Lung (tissue), 12 donors: Measurements from ENCODE around the gene TMEM176A. TPM values are rescaled to one million over a fixed set of nuclear protein-coding genes. Genes with fewer than 3 reads are reported as not detected.

Experiments used
- ATAC-seq: fragments of 200-7000 bp; cut with Tn5 transposase; one replicate; pipeline ENCODE4 v1.9.1; 2020; ENCODE audit warnings: moderate number of reproducible peaks; ENCODE audit not compliant: insufficient read depth, low FRiP score
- DNase-seq, 3 donors: peaks; one replicate each; pipeline ENCODE4 v3.0.0-alpha.2; 2013 to 2017
- H3K27ac ChIP-seq, 2 donors: one replicate each; pipeline ENCODE4 v1.5.1; 2013; ENCODE audit warnings: mild to moderate bottlenecking in 2 of 2, moderate library complexity in 2 of 2, control low read depth in 1 of 2, inconsistent platforms in 1 of 2, low read depth in 1 of 2, low read length in 1 of 2
- H3K27me3 ChIP-seq, 3 donors: one replicate each; pipeline ENCODE4 v1.5.1; 2013; ENCODE audit warnings: low read length in 2 of 3; ENCODE audit not compliant: control insufficient read depth in 3 of 3, insufficient read depth in 3 of 3
- H3K36me3 ChIP-seq, 4 donors: one replicate each; pipeline ENCODE4 v1.5.1; 2013; ENCODE audit warnings: low read length in 4 of 4, mild to moderate bottlenecking in 1 of 4, moderate library complexity in 1 of 4; ENCODE audit not compliant: control insufficient read depth in 4 of 4, insufficient read depth in 4 of 4
- H3K4me1 ChIP-seq, 5 donors: one replicate each; pipeline ENCODE4 v1.5.1; 2013; ENCODE audit warnings: low read length in 5 of 5, mild to moderate bottlenecking in 2 of 5, moderate library complexity in 1 of 5; ENCODE audit not compliant: control insufficient read depth in 5 of 5, insufficient read depth in 5 of 5
- H3K4me3 ChIP-seq: one replicate; pipeline ENCODE4 v1.5.1; 2013; ENCODE audit warnings: mild to moderate bottlenecking, control low read depth, moderate library complexity
- H3K9ac ChIP-seq, 2 donors: one replicate each; pipeline ENCODE4 v1.5.1; 2013; ENCODE audit warnings: low read length in 2 of 2, control low read depth in 1 of 2; ENCODE audit not compliant: insufficient read depth in 1 of 2
- H3K9me3 ChIP-seq, 4 donors: one replicate each; pipeline ENCODE4 v1.5.1; 2013; ENCODE audit warnings: low read length in 3 of 4, mild to moderate bottlenecking in 1 of 4, moderate library complexity in 1 of 4; ENCODE audit not compliant: control insufficient read depth in 4 of 4, insufficient read depth in 3 of 4
- CTCF ChIP-seq: IDR thresholded peaks from 2 replicates; pipeline ENCODE4 v1.5.1; 2012; ENCODE audit warnings: mild to moderate bottlenecking; ENCODE audit errors: control extremely low read depth, extremely low read depth
- WGBS, 2 donors: extraction: QIAGEN DNeasy Blood & Tissue Kit; methylation state at CpG; one replicate each; pipeline ENCODE4 v1.1.7; 2013; 5-methylcytosine and 5-hydroxymethylcytosine counted together
- polyA plus RNA-seq, 2 donors: library from polyadenylated mRNA; stranded (reverse); fragments of 200-250 nt; gene quantifications; one replicate each; pipeline ENCODE4 v1.2.1, GENCODE V29; 2013
- total RNA-seq, 2 donors: library from RNA; depleted of rRNA in 1 of 2; stranded (reverse); fragments of >200 nt in 1 of 2; gene quantifications; one replicate each; pipeline ENCODE4 v1.2.1, GENCODE V29; 2014 to 2021
- donor health status: control.
- donor health status: control.
- donor health status: Bipolar disorder and iron deficiency.
- donor health status: healthy.
- donor health status: DM: yes; HTN: yes; CAD: no.

Gene TMEM176A
- total and polyA plus RNA-seq, 4 donors = 18.3 to 33.1 (median 23.3) TPM

GRCh38 chr7:150828384-150828783 is 27.8 kb downstream of the TMEM176A start:
- Histone ChIP-seq H3K4me1 (no peaks in the 10 kb centered on the region), H3K9me3 (peaks cover 0 to 2% (median 0%) of the 10 kb centered on the region in 4 donors), H3K27ac (no peak overlapping the region), H3K4me3 (no peak overlapping the region), H3K27me3 (no peaks in the 10 kb centered on the region), H3K36me3 (no peaks in the 10 kb centered on the region), H3K9ac (no peak overlapping the region)
- DNase-seq = no peak
- no peak for ATAC-seq
- WGBS, 2 donors = 89 to 98% methylated on average over 2 of the region's 2 CpGs
- TF ChIP-seq CTCF = no peak

- TF ChIP-seq CTCF = no peak
- no peaks in the 10 kb centered on the region for H3K27me3 ChIP-seq
- no peak overlapping the region for H3K9ac ChIP-seq
- no peak for DNase-seq
- WGBS, 2 donors = 39 to 69% methylated on average over 1 of the region's 1 CpG
- no peak overlapping the region for H3K4me3 ChIP-seq
- no peaks in the 10 kb centered on the region for H3K36me3 ChIP-seq
- H3K27ac ChIP-seq = no peak overlapping the region
- H3K4me1 ChIP-seq = no peaks in the 10 kb centered on the region
- ATAC-seq = no peak
- H3K9me3 ChIP-seq = peaks cover 0 to 2% (median 0%) of the 10 kb centered on the region in 4 donors
Measured at GRCh38 chr7:150829426-150829825, 28.9 kb downstream of the TMEM176A start.

- H3K9me3 ChIP-seq = peaks cover 0 to 2% (median 0%) of the 10 kb centered on the region in 4 donors
- H3K36me3 ChIP-seq = no peaks in the 10 kb centered on the region
- DNase-seq = no peak
- ATAC-seq = no peak
- no peak overlapping the region for H3K9ac ChIP-seq
- H3K4me3 ChIP-seq = no peak overlapping the region
- WGBS, 2 donors = 66 to 81% methylated on average over 1 of the region's 1 CpG
- H3K27me3 ChIP-seq = no peaks in the 10 kb centered on the region
- no peaks in the 10 kb centered on the region for H3K4me1 ChIP-seq
- no peak overlapping the region for H3K27ac ChIP-seq
- no peak for TF ChIP-seq CTCF
Measured at GRCh38 chr7:150830937-150831336, 30.4 kb downstream of the TMEM176A start.

GRCh38 chr7:150831851-150832250 is 31.3 kb downstream of the TMEM176A start:
- Histone ChIP-seq H3K4me1 (no peaks in the 10 kb centered on the region), H3K9ac (no peak overlapping the region), H3K27me3 (no peaks in the 10 kb centered on the region), H3K36me3 (no peaks in the 10 kb centered on the region), H3K9me3 (peaks cover 0 to 4% (median 0%) of the 10 kb centered on the region in 4 donors), H3K4me3 (no peak overlapping the region), H3K27ac (no peak overlapping the region)
- WGBS, 2 donors = 67 to 97% methylated on average over 1 of the region's 1 CpG
- no peak for TF ChIP-seq CTCF
- no peak for ATAC-seq
- DNase-seq = peak in 2 of 3 donors; percentile 40 to 43
